ENCODE data around the gene KAT7.
A peak's percentile ranks its signal among the peaks of the same experiment; 100 is the strongest.

Gene KAT7

GRCh38 chr17:49760932-49761558 lies 27.4 kb upstream of the KAT7 start:
- DNase-seq (ENCODE audit: low spot score) = no peak

- DNase-seq (ENCODE audit: low spot score) = no peak
Observed at GRCh38 chr17:49762151-49762941, 26.1 kb upstream of the KAT7 start.

- DNase-seq (ENCODE audit: low spot score) = peak; percentile 99
Observed at GRCh38 chr17:49763735-49764558, 24.5 kb upstream of the KAT7 start, which contains the start of gene FAM117A. FAM117A (minus strand) TSS chr17:49764131; CDS start chr17:49764087, 44 bp downstream.

GRCh38 chr17:49764559-49765180 lies 23.8 kb upstream of the KAT7 start:
- DNase-seq (ENCODE audit: low spot score) = no peak

- DNase-seq (ENCODE audit: low spot score) = no peak
Observed at GRCh38 chr17:49766918-49767530, 21.5 kb upstream of the KAT7 start.

GRCh38 chr17:49775546-49776260 lies 12.8 kb upstream of the KAT7 start:
- no peak for DNase-seq (ENCODE audit: low spot score)

GRCh38 chr17:49776551-49777300 lies 11.8 kb upstream of the KAT7 start:
- DNase-seq (ENCODE audit: low spot score) = no peak

GRCh38 chr17:49777563-49777962 lies 10.9 kb upstream of the KAT7 start:
- peak; percentile 39 for DNase-seq (ENCODE audit: low spot score)

GRCh38 chr17:49779156-49779738 lies 9.2 kb upstream of the KAT7 start:
- DNase-seq (ENCODE audit: low spot score) = no peak

GRCh38 chr17:49779739-49780231 lies 8.7 kb upstream of the KAT7 start:
- peak; percentile 54 for DNase-seq (ENCODE audit: low spot score)

GRCh38 chr17:49783071-49783715 lies 5.3 kb upstream of the KAT7 start:
- no peak for DNase-seq (ENCODE audit: low spot score)

- no peak for DNase-seq (ENCODE audit: low spot score)
Observed at GRCh38 chr17:49783791-49784190, 4.7 kb upstream of the KAT7 start.

GRCh38 chr17:49784636-49785035 lies 3.8 kb upstream of the KAT7 start:
- no peak for DNase-seq (ENCODE audit: low spot score)

GRCh38 chr17:49787884-49788477 lies 500 bp upstream of the KAT7 start:
- peak; percentile 68 for DNase-seq (ENCODE audit: low spot score)

- DNase-seq (ENCODE audit: low spot score) = no peak
Observed at GRCh38 chr17:49789243-49789578, 730 bp downstream of the KAT7 start.

- no peak for DNase-seq (ENCODE audit: low spot score)
Observed at GRCh38 chr17:49793309-49793708, 4.8 kb downstream of the KAT7 start.

- DNase-seq (ENCODE audit: low spot score) = no peak
Observed at GRCh38 chr17:49795372-49795771, 6.9 kb downstream of the KAT7 start.

GRCh38 chr17:49798182-49798581 lies 9.7 kb downstream of the KAT7 start:
- no peak for DNase-seq (ENCODE audit: low spot score)

- no peak for DNase-seq (ENCODE audit: low spot score)
Observed at GRCh38 chr17:49798738-49799137, 10.3 kb downstream of the KAT7 start.
